Measurements from ENCODE around the gene CACNA2D3. TPM values are rescaled to one million over a fixed set of nuclear protein-coding genes. Genes with fewer than 3 reads are reported as not detected.

The CACNA2D3 gene
- total RNA-seq, 3 donors from 2014 or later, result not detected

- ATAC-seq, result no peak
- Mint-ChIP-seq H3K4me1 (ENCODE audit: low read depth) (no peaks in the 10 kb centered on the region), H3K4me3 (no peak overlapping the region), H3K27me3 (ENCODE audit: low read depth) (no peaks in the 10 kb centered on the region), H3K9me3 (no peaks in the 10 kb centered on the region), H3K36me3 (ENCODE audit: insufficient read depth) (no peaks in the 10 kb centered on the region)
- DNase-seq, result no peak
Observed at GRCh38 chr3:54845551-54845950, 723.2 kb downstream of the CACNA2D3 start.

GRCh38 chr3:54846119-54846518, 723.8 kb downstream of the CACNA2D3 start:
- Mint-ChIP-seq H3K27me3 (ENCODE audit: low read depth) (no peaks in the 10 kb centered on the region), H3K36me3 (ENCODE audit: insufficient read depth) (no peaks in the 10 kb centered on the region), H3K4me1 (ENCODE audit: low read depth) (no peaks in the 10 kb centered on the region), H3K4me3 (no peak overlapping the region), H3K9me3 (no peaks in the 10 kb centered on the region)
- ATAC-seq (no peak), DNase-seq (no peak)

GRCh38 chr3:54847361-54847760, 725.0 kb downstream of the CACNA2D3 start:
- DNase-seq, result no peak
- H3K27me3 Mint-ChIP-seq (ENCODE audit: low read depth), result no peaks in the 10 kb centered on the region
- no peaks in the 10 kb centered on the region for H3K9me3 Mint-ChIP-seq
- H3K4me1 Mint-ChIP-seq (ENCODE audit: low read depth), result no peaks in the 10 kb centered on the region
- H3K4me3 Mint-ChIP-seq, result no peak overlapping the region
- no peaks in the 10 kb centered on the region for H3K36me3 Mint-ChIP-seq (ENCODE audit: insufficient read depth)
- no peak for ATAC-seq

- Mint-ChIP-seq H3K9me3 (no peaks in the 10 kb centered on the region), H3K4me1 (ENCODE audit: low read depth) (no peaks in the 10 kb centered on the region), H3K36me3 (ENCODE audit: insufficient read depth) (no peaks in the 10 kb centered on the region), H3K4me3 (no peak overlapping the region), H3K27me3 (ENCODE audit: low read depth) (no peaks in the 10 kb centered on the region)
- DNase-seq, result no peak
- no peak for ATAC-seq
Observed at GRCh38 chr3:54849360-54849759, 727.0 kb downstream of the CACNA2D3 start.

GRCh38 chr3:54850484-54851018, 728.2 kb downstream of the CACNA2D3 start:
- no peak overlapping the region for H3K4me3 Mint-ChIP-seq
- no peaks in the 10 kb centered on the region for H3K27me3 Mint-ChIP-seq (ENCODE audit: low read depth)
- ATAC-seq, result no peak
- DNase-seq, result no peak
- no peaks in the 10 kb centered on the region for H3K9me3 Mint-ChIP-seq
- H3K36me3 Mint-ChIP-seq (ENCODE audit: insufficient read depth), result no peaks in the 10 kb centered on the region
- H3K4me1 Mint-ChIP-seq (ENCODE audit: low read depth), result no peaks in the 10 kb centered on the region

- Mint-ChIP-seq H3K4me3 (no peak overlapping the region), H3K4me1 (ENCODE audit: low read depth) (no peaks in the 10 kb centered on the region), H3K9me3 (no peaks in the 10 kb centered on the region), H3K27me3 (ENCODE audit: low read depth) (no peaks in the 10 kb centered on the region), H3K36me3 (ENCODE audit: insufficient read depth) (no peaks in the 10 kb centered on the region)
- DNase-seq (peak; percentile 6), ATAC-seq (no peak)
Observed at GRCh38 chr3:54853573-54854404, 731.4 kb downstream of the CACNA2D3 start.

- Mint-ChIP-seq H3K9me3 (no peaks in the 10 kb centered on the region), H3K4me1 (ENCODE audit: low read depth) (no peaks in the 10 kb centered on the region), H3K4me3 (no peak overlapping the region), H3K36me3 (ENCODE audit: insufficient read depth) (no peaks in the 10 kb centered on the region), H3K27me3 (ENCODE audit: low read depth) (no peaks in the 10 kb centered on the region)
- no peak for ATAC-seq
- no peak for DNase-seq
Observed at GRCh38 chr3:54856271-54856670, 733.9 kb downstream of the CACNA2D3 start.

GRCh38 chr3:54857343-54857742, 735.0 kb downstream of the CACNA2D3 start:
- DNase-seq, result no peak
- H3K27me3 Mint-ChIP-seq (ENCODE audit: low read depth), result no peaks in the 10 kb centered on the region
- H3K4me1 Mint-ChIP-seq (ENCODE audit: low read depth), result no peaks in the 10 kb centered on the region
- H3K36me3 Mint-ChIP-seq (ENCODE audit: insufficient read depth), result no peaks in the 10 kb centered on the region
- no peak overlapping the region for H3K4me3 Mint-ChIP-seq
- no peaks in the 10 kb centered on the region for H3K9me3 Mint-ChIP-seq
- no peak for ATAC-seq

GRCh38 chr3:54858093-54858785, 735.9 kb downstream of the CACNA2D3 start:
- no peaks in the 10 kb centered on the region for H3K4me1 Mint-ChIP-seq (ENCODE audit: low read depth)
- H3K36me3 Mint-ChIP-seq (ENCODE audit: insufficient read depth), result no peaks in the 10 kb centered on the region
- DNase-seq (no peak), ATAC-seq (no peak)
- H3K27me3 Mint-ChIP-seq (ENCODE audit: low read depth), result no peaks in the 10 kb centered on the region
- H3K9me3 Mint-ChIP-seq, result no peaks in the 10 kb centered on the region
- no peak overlapping the region for H3K4me3 Mint-ChIP-seq

- no peaks in the 10 kb centered on the region for H3K27me3 Mint-ChIP-seq (ENCODE audit: low read depth)
- H3K4me1 Mint-ChIP-seq (ENCODE audit: low read depth), result no peaks in the 10 kb centered on the region
- no peak for ATAC-seq
- no peak for DNase-seq
- H3K36me3 Mint-ChIP-seq (ENCODE audit: insufficient read depth), result no peaks in the 10 kb centered on the region
- no peak overlapping the region for H3K4me3 Mint-ChIP-seq
- H3K9me3 Mint-ChIP-seq, result no peaks in the 10 kb centered on the region
Observed at GRCh38 chr3:54859184-54859583, 736.8 kb downstream of the CACNA2D3 start.

- no peak overlapping the region for H3K4me3 Mint-ChIP-seq
- no peaks in the 10 kb centered on the region for H3K9me3 Mint-ChIP-seq
- ATAC-seq, result no peak
- H3K4me1 Mint-ChIP-seq (ENCODE audit: low read depth), result no peaks in the 10 kb centered on the region
- H3K36me3 Mint-ChIP-seq (ENCODE audit: insufficient read depth), result no peaks in the 10 kb centered on the region
- DNase-seq, result no peak
- no peaks in the 10 kb centered on the region for H3K27me3 Mint-ChIP-seq (ENCODE audit: low read depth)
Observed at GRCh38 chr3:54861248-54862067, 739.1 kb downstream of the CACNA2D3 start.

- Mint-ChIP-seq H3K36me3 (ENCODE audit: insufficient read depth) (no peaks in the 10 kb centered on the region), H3K27me3 (ENCODE audit: low read depth) (no peaks in the 10 kb centered on the region)
- ATAC-seq, result no peak
Observed at GRCh38 chr3:54862526-54862925, 740.2 kb downstream of the CACNA2D3 start.

GRCh38 chr3:54863366-54863765, 741.0 kb downstream of the CACNA2D3 start:
- H3K27me3 Mint-ChIP-seq (ENCODE audit: low read depth), result no peaks in the 10 kb centered on the region
- DNase-seq (no peak), ATAC-seq (no peak)
- no peaks in the 10 kb centered on the region for H3K36me3 Mint-ChIP-seq (ENCODE audit: insufficient read depth)
- H3K4me3 Mint-ChIP-seq, result no peak overlapping the region
- H3K4me1 Mint-ChIP-seq (ENCODE audit: low read depth), result no peaks in the 10 kb centered on the region
- H3K9me3 Mint-ChIP-seq, result no peaks in the 10 kb centered on the region

More at GRCh38 chr3:54862526-54862925, 740.2 kb downstream of the CACNA2D3 start:
- Mint-ChIP-seq H3K4me1 (ENCODE audit: low read depth) (no peaks in the 10 kb centered on the region), H3K4me3 (no peak overlapping the region), H3K9me3 (no peaks in the 10 kb centered on the region)
- no peak for DNase-seq

- H3K9me3 Mint-ChIP-seq, result no peaks in the 10 kb centered on the region
- H3K27me3 Mint-ChIP-seq (ENCODE audit: low read depth), result no peaks in the 10 kb centered on the region
- no peak overlapping the region for H3K4me3 Mint-ChIP-seq
- no peaks in the 10 kb centered on the region for H3K4me1 Mint-ChIP-seq (ENCODE audit: low read depth)
- DNase-seq, result no peak
- no peaks in the 10 kb centered on the region for H3K36me3 Mint-ChIP-seq (ENCODE audit: insufficient read depth)
- no peak for ATAC-seq
Observed at GRCh38 chr3:54863786-54864185, 741.4 kb downstream of the CACNA2D3 start.

Measured in activated T-cell treated with anti-CD3 and anti-CD28 coated beads, Interleukin-2, amount 50 U/mL, for 4 hours (primary cell).